ENCODE measurements around the gene JOSD1. TPM values are rescaled to one million over a fixed set of nuclear protein-coding genes. Genes with fewer than 3 reads are reported as not detected.

JOSD1 gene
- total RNA-seq, 2 experiments from 2014 or later = 303 to 307 TPM

DNA sequence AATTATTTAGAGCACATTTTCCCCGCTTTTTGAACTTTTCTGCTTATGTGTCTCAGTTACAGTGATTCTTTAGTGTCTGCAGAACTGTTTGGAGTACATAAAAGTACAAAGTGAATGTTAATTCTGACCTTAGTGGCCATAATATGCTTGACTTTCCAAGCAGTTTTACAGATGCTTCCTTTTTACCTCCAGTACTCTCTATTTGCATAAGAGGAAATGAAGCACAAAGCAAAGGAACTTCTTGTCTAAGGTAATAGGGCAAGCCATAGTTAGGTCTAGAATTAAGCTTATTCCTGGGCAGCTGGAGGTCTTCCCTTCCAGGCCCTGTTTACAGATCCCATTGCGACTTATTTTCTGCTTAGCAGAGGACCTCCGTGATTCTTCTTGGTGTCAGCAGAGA is 8.6 kb upstream of the JOSD1 start:
- Mint-ChIP-seq H3K36me3 (ENCODE audit: low read depth) (peaks cover 62% of the 10 kb centered on the region), H3K4me1 (ENCODE audit: low read depth) (peaks cover 89% of the 10 kb centered on the region), H3K9me3 (no peaks in the 10 kb centered on the region), H3K27me3 (no peaks in the 10 kb centered on the region), H3K4me3 (peak overlapping the region; percentile 79), H3K27ac (no peak overlapping the region)
- no peaks in the 10 kb centered on the region for H3K9me3 ChIP-seq (ENCODE audit: control insufficient read depth in 1 of 2, insufficient read depth in 1 of 2, low read length in 2 of 2)
- no peak overlapping the region for H3K27ac ChIP-seq (ENCODE audit: low read depth in 1 of 2, low read length in 2 of 2)
- H3K27me3 ChIP-seq (ENCODE audit: control insufficient read depth in 1 of 2, insufficient read depth in 2 of 2, low read length in 2 of 2) = no peaks in the 10 kb centered on the region
- ATAC-seq (ENCODE audit: poor library complexity) (no peak), DNase-seq (no peak)
- ChIA-PET CTCF (interaction anchor here (4.1 kb wide), 1 partner anchor 16 kb away, joined by 22 read pairs; no protein-coding TSS in a partner anchor), POLR2A (interaction anchor here (0.7 to 6.3 kb wide), 4 partner anchors 10 to 43 kb away, joined by 3 to 97 read pairs (median 30); no protein-coding TSS in a partner anchor)
- no peak for TF ChIP-seq CTCF (IDR thresholded peaks at IDR 0.05)
- H3K36me3 ChIP-seq (ENCODE audit: insufficient read depth, low read length) = peaks cover 29% of the 10 kb centered on the region
- no peak overlapping the region for H3K4me3 ChIP-seq (ENCODE audit: low read length)
- peaks cover 68% of the 10 kb centered on the region for H3K4me1 ChIP-seq (ENCODE audit: insufficient read depth, low read length)
- intact Hi-C loops (cut with DNase I, micrococcal nuclease) = loop anchor here in 1 of 2 experiments (5.0 kb wide), 1 partner anchor 83 kb away; the partner anchor contains the start of gene DNAL4

DNA sequence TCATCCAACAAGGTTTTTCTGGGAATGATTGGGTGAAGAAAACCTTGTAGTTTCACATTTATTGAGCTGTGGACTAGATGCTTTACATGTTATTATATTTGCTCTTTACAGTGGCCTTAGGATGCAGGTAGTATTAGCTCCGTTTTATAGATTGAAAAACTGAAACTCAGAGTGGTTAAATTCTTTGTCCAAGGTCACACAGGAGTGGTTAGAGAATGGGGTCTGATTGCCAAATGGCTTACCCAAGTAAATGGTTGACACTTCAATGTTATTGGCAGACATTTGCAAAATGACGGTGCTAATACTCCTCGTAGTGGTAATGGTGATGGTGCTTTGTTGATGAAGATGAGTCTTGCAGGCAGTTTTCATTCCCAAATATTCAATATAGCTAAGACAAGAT is 7.2 kb upstream of the JOSD1 start:
- Histone ChIP-seq H3K4me3 (ENCODE audit: low read length) (no peak overlapping the region), H3K27ac (ENCODE audit: low read depth in 1 of 2, low read length in 2 of 2) (no peak overlapping the region), H3K27me3 (ENCODE audit: control insufficient read depth in 1 of 2, insufficient read depth in 2 of 2, low read length in 2 of 2) (no peaks in the 10 kb centered on the region), H3K36me3 (ENCODE audit: insufficient read depth, low read length) (peaks cover 28% of the 10 kb centered on the region), H3K4me1 (ENCODE audit: insufficient read depth, low read length) (peaks cover 55% of the 10 kb centered on the region), H3K9me3 (ENCODE audit: control insufficient read depth in 1 of 2, insufficient read depth in 1 of 2, low read length in 2 of 2) (no peaks in the 10 kb centered on the region)
- peak overlapping the region; percentile 93 for H3K4me3 Mint-ChIP-seq
- ATAC-seq (ENCODE audit: poor library complexity) (no peak), DNase-seq (no peak)
- H3K9me3 Mint-ChIP-seq = no peaks in the 10 kb centered on the region
- H3K27ac Mint-ChIP-seq = peak overlapping the region; percentile 83
- intact Hi-C loops (cut with DNase I, micrococcal nuclease) = loop anchor here in 1 of 2 experiments (2.0 to 5.0 kb wide), 2 partner anchors 47 to 84 kb away; partner anchors contain the start of genes DNAL4 and SUN2
- no peaks in the 10 kb centered on the region for H3K27me3 Mint-ChIP-seq
- no peak for TF ChIP-seq CTCF (IDR thresholded peaks at IDR 0.05)
- peaks cover 81% of the 10 kb centered on the region for H3K4me1 Mint-ChIP-seq (ENCODE audit: low read depth)
- CTCF ChIA-PET = interaction anchor here (1.0 to 4.1 kb wide), 4 partner anchors 11 to 44 kb away, joined by 3 to 27 read pairs (median 12); partner anchors contain the start of gene TOMM22
- POLR2A ChIA-PET = interaction anchor here (0.7 to 6.3 kb wide), 9 partner anchors 11 to 164 kb away, joined by 3 to 97 read pairs (median 5); partner anchors contain the start of genes CBX6, SUN2 and TOMM22
- H3K36me3 Mint-ChIP-seq (ENCODE audit: low read depth) = peaks cover 51% of the 10 kb centered on the region

DNA sequence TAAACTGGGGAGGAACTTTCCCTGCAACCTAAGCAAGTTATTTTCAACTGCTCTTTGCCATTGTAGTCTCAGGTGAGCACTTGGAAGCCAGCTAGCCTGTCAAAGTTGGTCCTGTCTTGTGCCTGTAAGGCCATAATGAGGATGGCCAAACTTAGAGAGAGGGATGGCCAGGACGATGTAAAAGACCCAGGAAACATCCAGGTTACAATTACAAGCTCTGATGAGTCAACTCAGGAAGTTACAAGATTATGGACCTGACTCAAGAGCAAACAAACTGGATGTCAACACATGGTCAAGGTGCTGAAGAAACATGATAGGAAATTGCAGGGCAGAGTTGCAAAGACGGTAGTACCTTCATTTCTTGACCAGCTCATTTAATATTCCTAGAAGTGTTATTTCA is 6.6 kb upstream of the JOSD1 start:
- H3K9me3 Mint-ChIP-seq = no peaks in the 10 kb centered on the region
- ChIA-PET CTCF (interaction anchor here (1.0 to 4.1 kb wide), 4 partner anchors 11 to 45 kb away, joined by 3 to 27 read pairs (median 12); partner anchors contain the start of gene TOMM22), POLR2A (interaction anchor here (0.7 to 6.3 kb wide), 11 partner anchors 11 to 164 kb away, joined by 3 to 97 read pairs (median 5); partner anchors contain the start of genes CBX6, SUN2 and TOMM22)
- peak overlapping the region; percentile 83 for H3K27ac Mint-ChIP-seq
- peaks cover 45% of the 10 kb centered on the region for H3K36me3 Mint-ChIP-seq (ENCODE audit: low read depth)
- peak overlapping the region; percentile 93 for H3K4me3 Mint-ChIP-seq
- intact Hi-C loops (cut with DNase I, micrococcal nuclease) = loop anchor here in 1 of 2 experiments (2.0 to 5.0 kb wide), 2 partner anchors 47 to 85 kb away; partner anchors contain the start of genes DNAL4 and SUN2
- DNase-seq (no peak), ATAC-seq (ENCODE audit: poor library complexity) (no peak)
- Histone ChIP-seq H3K4me1 (ENCODE audit: insufficient read depth, low read length) (peaks cover 50% of the 10 kb centered on the region), H3K27me3 (ENCODE audit: control insufficient read depth in 1 of 2, insufficient read depth in 2 of 2, low read length in 2 of 2) (no peaks in the 10 kb centered on the region), H3K36me3 (ENCODE audit: insufficient read depth, low read length) (peaks cover 21% of the 10 kb centered on the region), H3K9me3 (ENCODE audit: control insufficient read depth in 1 of 2, insufficient read depth in 1 of 2, low read length in 2 of 2) (no peaks in the 10 kb centered on the region), H3K27ac (ENCODE audit: low read depth in 1 of 2, low read length in 2 of 2) (peak overlapping the region in 1 of 2 donors; percentile 9), H3K4me3 (ENCODE audit: low read length) (peak overlapping the region; percentile 96)
- peaks cover 75% of the 10 kb centered on the region for H3K4me1 Mint-ChIP-seq (ENCODE audit: low read depth)
- TF ChIP-seq CTCF (IDR thresholded peaks at IDR 0.05) = no peak
- no peaks in the 10 kb centered on the region for H3K27me3 Mint-ChIP-seq

Data from CD4-positive, alpha-beta T cell (primary cell).